Erythroblast (primary cell): ENCODE data around the gene KAZN.

Experiments
- GATA1 ChIP-seq: IDR thresholded peaks from 2 replicates; pipeline ENCODE4 v1.6.1; 2011; ENCODE audit warnings: low read depth, mild to moderate bottlenecking, control low read depth, low read length, moderate library complexity
- POLR2A ChIP-seq: IDR thresholded peaks from 2 replicates; pipeline ENCODE4 v1.6.1; 2011; ENCODE audit warnings: mild to moderate bottlenecking, low read length

DNA sequence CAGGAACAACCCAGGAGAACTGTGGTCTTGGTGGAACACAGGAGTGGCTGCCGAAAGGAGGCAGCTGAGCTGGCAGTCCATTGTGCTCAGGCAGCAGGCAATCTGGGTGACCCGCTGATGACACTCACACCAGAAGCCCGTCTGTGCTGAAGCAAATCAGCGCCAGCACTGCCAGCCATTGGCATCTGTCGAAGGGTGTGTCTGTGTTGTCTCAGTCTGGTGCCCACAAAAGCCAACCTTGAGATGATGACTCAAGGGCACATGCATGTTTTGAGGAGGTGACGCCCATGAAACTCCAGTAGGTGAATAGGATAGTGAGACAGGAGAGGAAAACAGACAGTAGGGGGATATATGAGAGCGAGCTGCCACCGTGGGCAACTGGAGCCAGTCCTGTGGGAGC is 167.3 kb downstream of the KAZN start:
- TF ChIP-seq POLR2A, result no peak
- TF ChIP-seq GATA1, result no peak
